Measurements from ENCODE around the gene KLHL33.

KLHL33 gene

GRCh38 chr14:20441461-20441860, 5.5 kb upstream of the KLHL33 start:
- no peak for DNase-seq (ENCODE audit: low read depth in 2 of 2)
- no peak for TF ChIP-seq CTCF (IDR thresholded peaks at IDR 0.05; ENCODE audit: low read depth, low read length)
- H3K4me3 ChIP-seq (replicated peaks in 1 of 2; ENCODE audit: low read depth in 2 of 2, low read length in 2 of 2), result no peak overlapping the region

GRCh38 chr14:20440882-20441281, 4.9 kb upstream of the KLHL33 start:
- no peak overlapping the region for H3K4me3 ChIP-seq (replicated peaks in 1 of 2; ENCODE audit: low read depth in 2 of 2, low read length in 2 of 2)
- DNase-seq (ENCODE audit: low read depth in 2 of 2), result no peak
- no peak for TF ChIP-seq CTCF (IDR thresholded peaks at IDR 0.05; ENCODE audit: low read depth, low read length)

GRCh38 chr14:20440465-20440864, 4.5 kb upstream of the KLHL33 start:
- TF ChIP-seq CTCF (IDR thresholded peaks at IDR 0.05; ENCODE audit: low read depth, low read length), result no peak
- H3K4me3 ChIP-seq (replicated peaks in 1 of 2; ENCODE audit: low read depth in 2 of 2, low read length in 2 of 2), result no peak overlapping the region
- DNase-seq (ENCODE audit: low read depth in 2 of 2), result no peak

- DNase-seq (ENCODE audit: low read depth in 2 of 2), result no peak
- no peak for TF ChIP-seq CTCF (IDR thresholded peaks at IDR 0.05; ENCODE audit: low read depth, low read length)
- no peak overlapping the region for H3K4me3 ChIP-seq (replicated peaks in 1 of 2; ENCODE audit: low read depth in 2 of 2, low read length in 2 of 2)
Observed at GRCh38 chr14:20438664-20439063, 2.7 kb upstream of the KLHL33 start.

- peak; percentile 69 to 84 for DNase-seq (ENCODE audit: low read depth in 2 of 2)
- H3K4me3 ChIP-seq (replicated peaks in 1 of 2; ENCODE audit: low read depth in 2 of 2, low read length in 2 of 2), result no peak overlapping the region
Observed at GRCh38 chr14:20436363-20436755, 393 bp upstream of the KLHL33 start.

GRCh38 chr14:20434701-20435581, 1.0 kb downstream of the KLHL33 start:
- peak overlapping the region; percentile 14 to 15 for H3K4me3 ChIP-seq (replicated peaks in 1 of 2; ENCODE audit: low read depth in 2 of 2, low read length in 2 of 2)
- no peak for TF ChIP-seq CTCF (IDR thresholded peaks at IDR 0.05; ENCODE audit: low read depth, low read length)
- peak in 1 of 2 donors; percentile 49 for DNase-seq (ENCODE audit: low read depth in 2 of 2)

More at GRCh38 chr14:20436363-20436755, 393 bp upstream of the KLHL33 start:
- TF ChIP-seq CTCF (IDR thresholded peaks at IDR 0.05; ENCODE audit: low read depth, low read length), result no peak
